ENCODE data around the gene PCDHB16. TPM values are rescaled to one million over a fixed set of nuclear protein-coding genes. Genes with fewer than 3 reads are reported as not detected.
"Not testable (repeated sequence)": the region's sequence is repeated elsewhere in the genome, so short reads cannot be mapped to it uniquely, and the experiment has no call there.

Gene PCDHB16
- polyA plus RNA-seq, 1 donor from 2014 or later, result 2.8 TPM

- Histone ChIP-seq H3K9ac (ENCODE audit: low read length) (no peak overlapping the region), H2AFZ (ENCODE audit: low read depth, low read length) (no peak overlapping the region), H3K9me3 (ENCODE audit: low read length) (peaks cover 20% of the 10 kb centered on the region), H3K36me3 (ENCODE audit: insufficient read depth, low read length) (peaks cover 8% of the 10 kb centered on the region), H3K79me2 (replicated peaks; ENCODE audit: insufficient read depth, low read length) (no peaks in the 10 kb centered on the region), H3F3A (ENCODE audit: insufficient read depth, low read length, poor library complexity, severe bottlenecking) (no peaks in the 10 kb centered on the region), H3K4me3 (ENCODE audit: low read length) (no peak overlapping the region), H3K9me2 (ENCODE audit: insufficient read depth, low read length) (no peaks in the 10 kb centered on the region), H3K4me2 (ENCODE audit: low read length) (no peak overlapping the region), H3K27me3 (ENCODE audit: insufficient read depth, low read depth, low read length) (no peaks in the 10 kb centered on the region), H4K20me1 (ENCODE audit: insufficient read depth) (no peaks in the 10 kb centered on the region), H3K27ac (ENCODE audit: low read length) (no peak overlapping the region)
- TF ChIP-seq RAD21 (conservative IDR thresholded peaks at IDR 0.05) (no peak), SMC3 (conservative IDR thresholded peaks at IDR 0.05; ENCODE audit: poor library complexity) (no peak), EZH2 (IDR thresholded peaks at IDR 0.05; ENCODE audit: borderline replicate concordance, insufficient read depth, low read length, poor library complexity, severe bottlenecking) (no peak), POLR2AphosphoS5 (IDR thresholded peaks at IDR 0.05) (no peak), TAF1 (IDR thresholded peaks at IDR 0.05; ENCODE audit: low read depth) (no peak), EP300 (conservative IDR thresholded peaks at IDR 0.05; ENCODE audit: poor library complexity, severe bottlenecking) (no peak), MXI1 (conservative IDR thresholded peaks at IDR 0.05; ENCODE audit: poor library complexity, severe bottlenecking) (no peak), REST (IDR thresholded peaks at IDR 0.05; ENCODE audit: borderline replicate concordance) (no peak), CTCF (IDR thresholded peaks at IDR 0.05; ENCODE audit: poor library complexity, severe bottlenecking) (no peak)
These were observed 26.4 kb upstream of the PCDHB16 start for GRCh38 chr5:141155540-141156374.

GRCh38 chr5:141157356-141157755 lies 24.8 kb upstream of the PCDHB16 start:
- not testable (repeated sequence) for H2AFZ ChIP-seq (ENCODE audit: low read depth, low read length); H4K20me1 ChIP-seq (ENCODE audit: insufficient read depth); H3K27me3 ChIP-seq (ENCODE audit: insufficient read depth, low read depth, low read length); H3K27ac ChIP-seq (ENCODE audit: low read length); H3K4me2 ChIP-seq (ENCODE audit: low read length); H3K36me3 ChIP-seq (ENCODE audit: insufficient read depth, low read length); H3K9ac ChIP-seq (ENCODE audit: low read length); H3K4me3 ChIP-seq (ENCODE audit: low read length); H3F3A ChIP-seq (ENCODE audit: insufficient read depth, low read length, poor library complexity, severe bottlenecking); H3K79me2 ChIP-seq (replicated peaks; ENCODE audit: insufficient read depth, low read length); H3K9me2 ChIP-seq (ENCODE audit: insufficient read depth, low read length)
- H3K9me3 ChIP-seq (ENCODE audit: low read length), result peaks cover 19% of the 10 kb centered on the region

GRCh38 chr5:141157901-141158300 lies 24.3 kb upstream of the PCDHB16 start:
- H3K4me3 ChIP-seq (ENCODE audit: low read length); H3K9ac ChIP-seq (ENCODE audit: low read length); H3K27ac ChIP-seq (ENCODE audit: low read length); H3K9me2 ChIP-seq (ENCODE audit: insufficient read depth, low read length); H3K4me2 ChIP-seq (ENCODE audit: low read length); H4K20me1 ChIP-seq (ENCODE audit: insufficient read depth); H3K27me3 ChIP-seq (ENCODE audit: insufficient read depth, low read depth, low read length); H3K36me3 ChIP-seq (ENCODE audit: insufficient read depth, low read length); H3F3A ChIP-seq (ENCODE audit: insufficient read depth, low read length, poor library complexity, severe bottlenecking); H3K79me2 ChIP-seq (replicated peaks; ENCODE audit: insufficient read depth, low read length); H2AFZ ChIP-seq (ENCODE audit: low read depth, low read length): not testable (repeated sequence)
- H3K9me3 ChIP-seq (ENCODE audit: low read length), result peaks cover 16% of the 10 kb centered on the region

All from neural cell (in vitro differentiated cells).